Thyroid gland (tissue), 4 donors: ENCODE results near the gene TAS2R60.

Experiments used
- POLR2A ChIP-seq, 2 donors: fragments of 450-650 bp; IDR thresholded peaks; one replicate each; pipeline ENCODE4 v1.6.1; 2017; ENCODE audit warnings: antibody characterized with exemption in 2 of 2, mild to moderate bottlenecking in 2 of 2, moderate library complexity in 1 of 2
- TF ChIP-seq, protein P1 (sequence below), 6 experiments: fragments of 200-600 bp in 3 of 6; fragments of 450-650 bp in 3 of 6; sonication (generic) in 3 of 6; IDR thresholded peaks; one replicate each; pipeline ENCODE4 v1.5.1; 2016 to 2019; ENCODE audit warnings: antibody characterized with exemption in 6 of 6, mild to moderate bottlenecking in 2 of 6, inconsistent platforms in 1 of 6, moderate library complexity in 1 of 6

DNA sequence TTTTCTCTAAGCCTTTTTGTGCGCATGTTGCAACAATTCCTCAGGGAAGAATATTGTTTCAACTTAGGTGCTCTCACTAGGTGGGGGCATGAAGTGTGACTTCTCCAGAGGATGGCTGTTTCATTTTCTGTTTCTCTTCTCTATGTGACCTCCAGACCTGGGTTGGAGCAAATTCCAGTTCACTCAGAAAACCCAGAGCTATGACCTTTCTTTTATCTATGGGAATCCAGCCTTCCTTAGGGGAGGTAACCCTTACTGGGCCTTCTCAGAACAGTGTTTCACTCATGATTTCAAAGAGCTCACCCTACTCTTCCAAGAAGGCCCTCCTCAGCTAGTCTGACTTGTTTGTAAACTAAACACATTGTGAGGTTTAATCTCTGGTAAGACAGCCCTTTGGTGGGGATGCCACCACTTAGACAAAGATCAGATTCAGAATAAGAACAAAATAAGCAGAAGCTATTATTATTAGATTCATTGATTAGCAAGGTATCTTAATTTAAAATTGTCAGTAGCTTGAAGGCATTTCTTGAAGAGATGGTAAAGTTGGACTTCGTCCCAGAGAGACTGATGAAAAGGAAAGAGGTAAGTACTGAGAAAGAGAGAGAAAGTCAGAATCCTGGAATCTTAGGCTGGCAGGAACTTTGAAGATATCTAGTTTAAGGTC, 16.6 kb upstream of the TAS2R60 start:
- no peak for TF ChIP-seq POLR2A (IDR thresholded peaks at IDR 0.05)
- TF ChIP-seq, protein P1, sequence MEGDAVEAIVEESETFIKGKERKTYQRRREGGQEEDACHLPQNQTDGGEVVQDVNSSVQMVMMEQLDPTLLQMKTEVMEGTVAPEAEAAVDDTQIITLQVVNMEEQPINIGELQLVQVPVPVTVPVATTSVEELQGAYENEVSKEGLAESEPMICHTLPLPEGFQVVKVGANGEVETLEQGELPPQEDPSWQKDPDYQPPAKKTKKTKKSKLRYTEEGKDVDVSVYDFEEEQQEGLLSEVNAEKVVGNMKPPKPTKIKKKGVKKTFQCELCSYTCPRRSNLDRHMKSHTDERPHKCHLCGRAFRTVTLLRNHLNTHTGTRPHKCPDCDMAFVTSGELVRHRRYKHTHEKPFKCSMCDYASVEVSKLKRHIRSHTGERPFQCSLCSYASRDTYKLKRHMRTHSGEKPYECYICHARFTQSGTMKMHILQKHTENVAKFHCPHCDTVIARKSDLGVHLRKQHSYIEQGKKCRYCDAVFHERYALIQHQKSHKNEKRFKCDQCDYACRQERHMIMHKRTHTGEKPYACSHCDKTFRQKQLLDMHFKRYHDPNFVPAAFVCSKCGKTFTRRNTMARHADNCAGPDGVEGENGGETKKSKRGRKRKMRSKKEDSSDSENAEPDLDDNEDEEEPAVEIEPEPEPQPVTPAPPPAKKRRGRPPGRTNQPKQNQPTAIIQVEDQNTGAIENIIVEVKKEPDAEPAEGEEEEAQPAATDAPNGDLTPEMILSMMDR (IDR thresholded peaks at IDR 0.05): no peak
